Testis (tissue), 2 donors: ENCODE results near the gene INO80.

Source experiments
- CTCF ChIP-seq, 3 experiments: fragments of 450-650 bp in 2 of 3; fragments of 200-600 bp in 1 of 3; sonication (generic) in 1 of 3; IDR thresholded peaks; one replicate each; pipeline ENCODE4 v1.5.1; 2016 to 2019; ENCODE audit warnings: antibody characterized with exemption in 3 of 3, mild to moderate bottlenecking in 2 of 3, moderate library complexity in 1 of 3
- POLR2A ChIP-seq: fragments of 450-650 bp; IDR thresholded peaks from one replicate; pipeline ENCODE4 v1.6.1; 2017; ENCODE audit warnings: antibody characterized with exemption, mild to moderate bottlenecking, moderate library complexity

DNA sequence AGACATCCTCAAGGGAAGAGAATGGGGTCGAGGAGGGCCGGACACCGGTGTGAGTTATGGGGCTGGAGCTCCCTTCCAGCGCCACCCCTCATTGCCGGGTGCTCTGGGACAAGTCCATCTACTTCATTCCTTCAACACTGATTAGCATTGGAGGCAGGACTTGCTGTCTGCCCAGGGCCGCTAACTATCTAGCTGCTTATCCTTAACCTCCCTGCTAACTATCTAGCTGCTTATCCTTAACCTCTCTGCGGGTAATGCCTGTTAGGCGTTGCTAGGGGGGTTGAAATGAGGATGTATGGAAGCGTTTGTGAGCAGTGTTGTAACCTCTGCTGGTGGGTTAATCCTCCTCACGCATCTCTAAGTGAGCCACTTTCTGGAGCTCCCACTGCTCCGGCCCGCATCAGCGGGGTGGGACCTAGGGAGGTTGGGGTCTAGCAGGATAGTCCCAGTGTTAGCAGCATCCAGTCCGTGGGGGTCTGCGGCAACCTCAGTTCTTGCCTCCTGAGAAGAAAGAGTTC is 173.7 kb downstream of the INO80 start:
- TF ChIP-seq CTCF (IDR thresholded peaks at IDR 0.05) (no peak), POLR2A (no peak)
